Testis (tissue), 3 donors: ENCODE data around the gene IZUMO4. TPM values are rescaled to one million over a fixed set of nuclear protein-coding genes. Genes with fewer than 3 reads are reported as not detected.

Experiments used
- DNase-seq: peaks from one replicate; pipeline ENCODE4 v3.0.0-alpha.2; 2019
- H3K27ac ChIP-seq, 2 donors: fragments of 200-600 bp; sonication (generic); one replicate each; pipeline ENCODE4 v1.5.1; 2019
- H3K27me3 ChIP-seq: fragments of 200-600 bp; sonication (generic); one replicate; pipeline ENCODE4 v1.5.1; 2019
- H3K36me3 ChIP-seq: fragments of 200-600 bp; sonication (generic); one replicate; pipeline ENCODE4 v1.5.1; 2017; ENCODE audit warnings: low read depth; ENCODE audit errors: missing control alignments
- H3K4me1 ChIP-seq: fragments of 200-600 bp; sonication (generic); one replicate; pipeline ENCODE4 v1.5.1; 2019
- H3K4me3 ChIP-seq, 2 donors: fragments of 200-600 bp; sonication (generic); one replicate each; pipeline ENCODE4 v1.5.1; 2017 to 2019
- H3K9me3 ChIP-seq: fragments of 200-600 bp; sonication (generic); one replicate; pipeline ENCODE4 v1.5.1; 2017
- CTCF ChIP-seq, 3 experiments: fragments of 450-650 bp in 2 of 3; fragments of 200-600 bp in 1 of 3; sonication (generic) in 1 of 3; IDR thresholded peaks; one replicate each; pipeline ENCODE4 v1.5.1; 2016 to 2019; ENCODE audit warnings: antibody characterized with exemption in 3 of 3, mild to moderate bottlenecking in 2 of 3, moderate library complexity in 1 of 3
- POLR2A ChIP-seq: fragments of 450-650 bp; IDR thresholded peaks from one replicate; pipeline ENCODE4 v1.6.1; 2017; ENCODE audit warnings: antibody characterized with exemption, mild to moderate bottlenecking, moderate library complexity
- WGBS, 2 donors: methylation state at CpG; one replicate each; pipeline ENCODE4 v1.1.5; 2018; 5-methylcytosine and 5-hydroxymethylcytosine counted together
- intact Hi-C: fragments of 100-400 bp; cut with DNase I; formaldehyde crosslinking; loops from one replicate; pipeline ENCODE4 v1.15.1; 2023; ENCODE audit warnings: low total_unique reads
- polyA plus RNA-seq: library from polyadenylated mRNA; stranded (reverse); fragments of 350-450 nt; fragmentation: Illumina TruSeq; extraction: RNeasy Lipid Tissue Mini Kit (QIAGEN cat#74804); gene quantifications from one replicate; pipeline ENCODE4 v1.2.3, GENCODE V29; 2014; ENCODE audit warnings: low read depth, low replicate concordance; ENCODE audit not compliant: insufficient read depth
- total RNA-seq, 2 donors: library from RNA; depleted of rRNA; stranded (reverse); fragments of >200 nt; gene quantifications; one replicate each; pipeline ENCODE4 v1.2.3, GENCODE V29; 2016

Gene IZUMO4
- total and polyA plus RNA-seq, 3 donors from 2014 or later: 208 to 796 (median 276) TPM

- Histone ChIP-seq H3K27me3 (no peaks in the 10 kb centered on the region), H3K36me3 (no peaks in the 10 kb centered on the region), H3K4me1 (peaks cover 48% of the 10 kb centered on the region), H3K9me3 (no peaks in the 10 kb centered on the region), H3K4me3 (no peak overlapping the region), H3K27ac (peak overlapping the region; percentile 81 to 94)
- 81 to 83% methylated on average over 8 of the region's 8 CpGs for WGBS, 2 donors
- no peak for DNase-seq
- TF ChIP-seq POLR2A: no peak
- no peak for TF ChIP-seq CTCF (IDR thresholded peaks at IDR 0.05)
- intact Hi-C loops: no loop called here
Measured at GRCh38 chr19:2063824-2064223, 32.9 kb upstream of the IZUMO4 start.

- no peaks in the 10 kb centered on the region for H3K27me3 ChIP-seq
- 77 to 79% methylated on average over 12 to 13 of the region's 13 CpGs for WGBS, 2 donors
- H3K9me3 ChIP-seq: no peaks in the 10 kb centered on the region
- TF ChIP-seq CTCF (IDR thresholded peaks at IDR 0.05): no peak
- TF ChIP-seq POLR2A: no peak
- H3K27ac ChIP-seq: peak overlapping the region; percentile 81 to 94
- no peaks in the 10 kb centered on the region for H3K36me3 ChIP-seq
- intact Hi-C loops: no loop called here
- no peak overlapping the region for H3K4me3 ChIP-seq
- DNase-seq: no peak
- peaks cover 46% of the 10 kb centered on the region for H3K4me1 ChIP-seq
Measured at GRCh38 chr19:2064395-2064787, 32.3 kb upstream of the IZUMO4 start.

GRCh38 chr19:2064788-2065524, 31.8 kb upstream of the IZUMO4 start:
- Histone ChIP-seq H3K27me3 (no peaks in the 10 kb centered on the region), H3K4me3 (no peak overlapping the region), H3K4me1 (peaks cover 46% of the 10 kb centered on the region), H3K36me3 (no peaks in the 10 kb centered on the region), H3K9me3 (no peaks in the 10 kb centered on the region), H3K27ac (peak overlapping the region; percentile 81 to 94)
- intact Hi-C loops: no loop called here
- TF ChIP-seq CTCF (IDR thresholded peaks at IDR 0.05) (peak in 1 of 3 experiments; percentile 26), POLR2A (no peak)
- WGBS, 2 donors: 49 to 64% methylated on average over 25 to 38 of the region's 38 CpGs
- DNase-seq: peak; percentile 67

GRCh38 chr19:2070436-2070827, 26.3 kb upstream of the IZUMO4 start:
- intact Hi-C loops: loop anchor here (10.0 kb wide), 1 partner anchor 46 kb away; no protein-coding TSS in a partner anchor

More at GRCh38 chr19:2070436-2070827, 26.3 kb upstream of the IZUMO4 start:
- peak overlapping the region; percentile 64 to 71 for H3K27ac ChIP-seq
- no peaks in the 10 kb centered on the region for H3K36me3 ChIP-seq
- DNase-seq: peak; percentile 78
- no peaks in the 10 kb centered on the region for H3K27me3 ChIP-seq
- H3K9me3 ChIP-seq: no peaks in the 10 kb centered on the region
- peaks cover 25% of the 10 kb centered on the region for H3K4me1 ChIP-seq
- TF ChIP-seq CTCF (IDR thresholded peaks at IDR 0.05): no peak
- no peak for TF ChIP-seq POLR2A
- 39 to 64% methylated on average over 10 of the region's 10 CpGs for WGBS, 2 donors
- H3K4me3 ChIP-seq: no peak overlapping the region
